Skeletal muscle satellite cell (primary cell): ENCODE results near the gene CERT1.

Source experiments
- H3K27me3 ChIP-seq: 2 replicates; pipeline ENCODE4 v1.7.0; 2013; ENCODE audit warnings: low read length; ENCODE audit not compliant: control insufficient read depth, insufficient read depth
- H3K36me3 ChIP-seq: 2 replicates; pipeline ENCODE4 v1.7.0; 2013; ENCODE audit warnings: mild to moderate bottlenecking, control low read depth, low read length; ENCODE audit not compliant: insufficient read depth
- H3K4me1 ChIP-seq: 2 replicates; pipeline ENCODE4 v1.7.0; 2013; ENCODE audit warnings: low read length; ENCODE audit not compliant: control insufficient read depth, insufficient read depth
- H3K4me2 ChIP-seq: 2 replicates; pipeline ENCODE4 v1.7.0; 2013; ENCODE audit warnings: mild to moderate bottlenecking, low read length
- H3K4me3 ChIP-seq: 2 replicates; pipeline ENCODE4 v1.7.0; 2013; ENCODE audit warnings: low read length
- H3K9ac ChIP-seq: 2 replicates; pipeline ENCODE4 v1.7.0; 2013; ENCODE audit warnings: mild to moderate bottlenecking, low read depth, low read length, moderate library complexity
- H3K9me3 ChIP-seq: replicated peaks from 2 replicates; pipeline ENCODE4 v1.7.0; 2013; ENCODE audit warnings: mild to moderate bottlenecking, control low read depth, low read length

CERT1 gene

DNA sequence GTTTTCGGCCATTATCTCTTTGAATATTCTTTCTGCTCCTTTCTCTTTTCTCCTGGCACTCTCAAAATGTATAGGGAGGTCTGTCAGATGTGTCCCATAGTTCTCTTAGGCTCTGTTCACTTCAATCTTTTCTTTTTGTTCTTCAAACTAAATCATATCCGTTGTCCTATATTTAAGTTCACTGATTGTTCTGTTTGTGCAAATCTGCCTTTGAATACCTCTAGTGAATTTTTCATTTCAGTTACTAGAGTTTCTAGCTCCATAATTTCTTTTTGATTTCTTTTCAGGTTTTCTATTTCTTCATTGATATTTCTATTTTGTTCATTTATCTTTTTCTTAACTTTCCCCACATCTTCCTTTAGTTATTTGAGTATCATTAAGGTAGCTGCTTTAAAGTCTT is 65.4 kb downstream of the CERT1 start:
- Histone ChIP-seq H3K9me3 (no peaks in the 10 kb centered on the region), H3K4me2 (no peak overlapping the region), H3K36me3 (no peaks in the 10 kb centered on the region)

DNA sequence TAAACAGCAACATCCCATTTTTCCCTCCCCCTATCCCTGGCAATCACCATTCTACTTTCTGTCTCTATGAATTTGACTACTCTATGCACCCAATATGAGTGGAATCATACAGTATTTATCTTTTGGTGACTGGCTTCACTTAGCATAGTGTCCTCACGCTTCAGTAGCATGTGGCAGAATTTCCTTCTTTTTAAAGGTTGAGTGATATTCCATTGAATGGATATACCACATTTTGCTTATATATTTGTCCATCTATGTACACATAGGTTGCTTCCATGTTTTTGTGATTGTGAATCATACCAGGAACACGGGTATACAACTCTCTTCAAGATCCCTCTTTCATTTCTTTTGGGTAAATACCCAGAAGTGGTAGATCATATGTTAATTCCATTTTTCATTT is 69.9 kb downstream of the CERT1 start:
- Histone ChIP-seq H3K4me1 (no peaks in the 10 kb centered on the region), H3K9me3 (no peaks in the 10 kb centered on the region), H3K9ac (no peak overlapping the region), H3K27me3 (no peaks in the 10 kb centered on the region), H3K4me3 (no peak overlapping the region), H3K4me2 (no peak overlapping the region), H3K36me3 (no peaks in the 10 kb centered on the region)

More for the DNA sequence above, 65.4 kb downstream of the CERT1 start:
- no peak overlapping the region for H3K4me3 ChIP-seq
- H3K9ac ChIP-seq, result no peak overlapping the region
- no peaks in the 10 kb centered on the region for H3K4me1 ChIP-seq
- H3K27me3 ChIP-seq, result no peaks in the 10 kb centered on the region

GRCh38 chr5:75439276-75439675 is 72.2 kb downstream of the CERT1 start:
- Histone ChIP-seq H3K36me3 (no peaks in the 10 kb centered on the region), H3K9me3 (no peaks in the 10 kb centered on the region), H3K4me3 (no peak overlapping the region), H3K4me2 (no peak overlapping the region), H3K27me3 (no peaks in the 10 kb centered on the region), H3K9ac (no peak overlapping the region), H3K4me1 (no peaks in the 10 kb centered on the region)

GRCh38 chr5:75438722-75439121 is 72.7 kb downstream of the CERT1 start:
- H3K9me3 ChIP-seq, result no peaks in the 10 kb centered on the region

DNA sequence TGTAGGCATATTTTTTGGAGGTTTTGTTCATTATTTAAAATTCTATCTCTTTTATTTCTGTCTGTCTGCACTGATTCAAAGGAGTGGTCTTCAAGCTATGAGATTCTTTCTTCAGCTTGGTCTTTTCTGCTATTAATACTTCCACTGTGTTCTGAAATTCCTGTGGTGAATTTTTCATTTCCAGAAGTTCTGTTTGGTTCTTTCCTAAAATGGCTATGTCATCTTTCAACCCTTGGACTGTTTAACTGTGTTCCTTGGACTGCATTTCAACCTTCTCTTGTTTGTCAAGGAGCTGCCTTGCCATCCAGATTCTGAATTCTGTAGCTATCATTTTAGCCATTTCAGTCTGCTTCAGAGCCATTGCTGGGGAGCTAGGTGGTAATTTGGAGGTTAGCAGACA is 76.3 kb downstream of the CERT1 start:
- Histone ChIP-seq H3K4me1 (no peaks in the 10 kb centered on the region), H3K4me3 (no peak overlapping the region), H3K4me2 (no peak overlapping the region), H3K36me3 (no peaks in the 10 kb centered on the region), H3K9me3 (no peaks in the 10 kb centered on the region), H3K9ac (no peak overlapping the region), H3K27me3 (no peaks in the 10 kb centered on the region)

More at GRCh38 chr5:75438722-75439121, 72.7 kb downstream of the CERT1 start:
- no peaks in the 10 kb centered on the region for H3K36me3 ChIP-seq
- H3K4me1 ChIP-seq, result no peaks in the 10 kb centered on the region
- H3K4me2 ChIP-seq, result no peak overlapping the region
- H3K27me3 ChIP-seq, result no peaks in the 10 kb centered on the region
- no peak overlapping the region for H3K4me3 ChIP-seq
- no peak overlapping the region for H3K9ac ChIP-seq

DNA sequence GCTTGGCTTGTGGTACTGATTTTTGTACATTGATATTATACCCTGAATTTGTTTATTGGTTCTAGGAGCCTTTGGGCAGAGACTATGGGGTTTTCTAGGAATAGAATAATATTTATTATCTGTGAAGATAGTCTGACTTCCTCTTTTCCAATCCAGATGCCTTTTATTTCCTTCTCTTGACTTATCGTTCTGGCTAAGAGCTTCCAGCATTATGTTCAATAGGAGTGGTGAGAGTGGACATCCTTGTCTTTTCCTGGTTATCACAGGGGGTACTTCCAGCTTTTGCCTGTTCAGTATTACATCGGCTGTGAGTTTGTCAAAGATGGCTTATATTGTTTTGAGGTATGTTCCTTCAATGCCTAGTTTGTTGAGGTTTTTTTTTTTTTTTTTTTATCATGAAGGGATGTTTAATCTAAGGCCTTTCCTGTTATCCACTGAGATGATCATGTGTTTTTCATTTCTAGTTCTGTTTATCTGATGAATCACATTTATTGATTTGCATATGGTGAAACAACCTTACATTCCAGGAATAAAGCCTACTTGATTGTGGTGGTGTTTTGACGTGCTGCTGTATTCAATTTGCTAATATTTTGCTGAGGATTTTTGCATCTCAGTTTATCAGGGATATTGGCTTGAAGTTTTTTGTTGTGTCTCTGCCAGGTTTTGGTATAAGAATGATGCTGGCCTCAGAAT is 77.5 kb downstream of the CERT1 start:
- Histone ChIP-seq H3K4me3 (no peak overlapping the region), H3K4me1 (no peaks in the 10 kb centered on the region), H3K9me3 (no peaks in the 10 kb centered on the region), H3K4me2 (no peak overlapping the region), H3K27me3 (no peaks in the 10 kb centered on the region), H3K36me3 (no peaks in the 10 kb centered on the region), H3K9ac (no peak overlapping the region)

- Histone ChIP-seq H3K27me3 (no peaks in the 10 kb centered on the region), H3K36me3 (peaks cover 14% of the 10 kb centered on the region), H3K4me3 (no peak overlapping the region), H3K4me2 (no peak overlapping the region), H3K4me1 (peaks cover 4% of the 10 kb centered on the region), H3K9ac (no peak overlapping the region), H3K9me3 (no peaks in the 10 kb centered on the region)
Observed at GRCh38 chr5:75414241-75414640, 97.2 kb downstream of the CERT1 start.

DNA sequence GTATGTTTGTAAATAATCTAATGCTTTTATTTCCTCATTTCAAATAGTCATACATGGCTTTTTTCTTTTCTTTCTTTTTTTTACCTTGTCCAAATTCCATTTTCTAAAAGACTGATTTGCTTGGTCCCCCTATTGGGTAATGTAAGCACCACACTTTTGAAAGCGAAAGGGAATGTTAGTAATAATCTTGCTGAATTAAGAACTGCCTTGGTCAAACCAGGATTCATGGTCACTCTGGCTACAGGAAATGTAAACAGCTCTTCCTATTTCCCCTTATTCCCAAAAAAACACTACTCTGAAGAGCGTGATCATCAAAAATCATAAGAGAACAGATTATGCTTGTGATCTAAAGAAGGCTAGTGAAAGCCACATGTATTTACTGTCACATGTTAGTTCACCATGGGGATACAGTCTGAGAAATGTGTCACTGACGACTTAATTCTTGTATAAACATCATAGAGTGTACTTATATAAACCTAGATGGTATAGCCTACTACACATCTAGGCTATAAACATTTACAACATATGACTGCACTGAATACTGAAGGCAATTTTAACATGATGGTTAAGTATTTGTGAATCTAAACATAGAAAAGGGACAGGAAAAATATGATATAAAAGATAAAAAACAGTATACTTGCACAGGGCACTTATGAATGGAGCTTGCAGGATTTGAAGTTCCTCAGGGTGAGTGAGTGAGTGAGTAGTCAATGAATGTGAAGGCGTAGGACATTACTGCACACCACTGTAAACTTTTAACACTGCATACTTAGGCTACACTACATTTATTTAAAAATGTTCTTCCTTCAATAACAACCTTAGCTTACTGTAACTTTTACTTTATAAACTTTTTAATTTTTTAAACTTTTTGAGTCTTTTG is 99.1 kb downstream of the CERT1 start:
- H3K4me1 ChIP-seq, result peaks cover 4% of the 10 kb centered on the region
- H3K4me3 ChIP-seq, result no peak overlapping the region
- H3K36me3 ChIP-seq, result peaks cover 4% of the 10 kb centered on the region
- no peaks in the 10 kb centered on the region for H3K9me3 ChIP-seq
- no peaks in the 10 kb centered on the region for H3K27me3 ChIP-seq
- H3K4me2 ChIP-seq, result peak overlapping the region; percentile 6
- no peak overlapping the region for H3K9ac ChIP-seq

- Histone ChIP-seq H3K36me3 (peaks cover 6% of the 10 kb centered on the region), H3K4me3 (no peak overlapping the region), H3K4me1 (no peaks in the 10 kb centered on the region), H3K4me2 (no peak overlapping the region), H3K27me3 (no peaks in the 10 kb centered on the region), H3K9me3 (no peaks in the 10 kb centered on the region), H3K9ac (no peak overlapping the region)
Observed at GRCh38 chr5:75405296-75405695, 106.1 kb downstream of the CERT1 start.

GRCh38 chr5:75395277-75395676 is 116.2 kb downstream of the CERT1 start:
- Histone ChIP-seq H3K36me3 (no peaks in the 10 kb centered on the region), H3K27me3 (no peaks in the 10 kb centered on the region), H3K9me3 (no peaks in the 10 kb centered on the region), H3K4me1 (no peaks in the 10 kb centered on the region), H3K9ac (no peak overlapping the region), H3K4me3 (no peak overlapping the region), H3K4me2 (no peak overlapping the region)

- Histone ChIP-seq H3K4me2 (no peak overlapping the region), H3K27me3 (no peaks in the 10 kb centered on the region), H3K4me3 (no peak overlapping the region), H3K36me3 (peaks cover 34% of the 10 kb centered on the region), H3K9ac (no peak overlapping the region), H3K4me1 (no peaks in the 10 kb centered on the region), H3K9me3 (no peaks in the 10 kb centered on the region)
Observed at GRCh38 chr5:75389430-75389829, 122.0 kb downstream of the CERT1 start.
